ENCODE data around the gene PLEKHD1.

PLEKHD1 gene

DNA sequence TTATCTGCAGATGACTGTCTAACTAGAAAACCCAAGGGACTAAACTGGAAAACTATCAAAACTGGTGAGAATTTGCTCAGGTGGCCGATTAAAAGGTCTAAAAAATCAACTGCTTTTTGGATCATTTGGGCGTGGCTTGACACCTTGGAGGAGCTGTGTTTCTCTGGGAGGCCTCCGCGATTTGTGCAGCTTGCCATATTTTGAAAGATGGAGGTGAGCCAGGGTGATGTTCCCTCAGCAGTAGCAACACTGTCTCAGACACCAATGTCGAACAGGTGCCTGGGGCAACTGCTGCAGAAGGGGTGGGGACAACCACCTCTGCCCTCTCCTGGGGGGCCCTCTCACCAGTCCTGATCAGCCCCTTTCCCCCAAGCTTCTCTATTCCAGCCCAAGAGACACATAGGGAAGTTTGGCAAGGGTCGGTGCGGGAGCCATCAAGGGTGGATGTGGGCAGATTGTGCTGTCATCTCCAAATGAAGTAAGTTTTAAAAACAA lies 86.4 kb downstream of the PLEKHD1 start:
- Histone ChIP-seq H3K9me3 (ENCODE audit: control extremely low read depth in 1 of 5, control insufficient read depth in 4 of 5, insufficient read depth in 2 of 5, low read depth in 1 of 5, low read length in 4 of 5) (no peaks in the 10 kb centered on the region), H3K27ac (ENCODE audit: insufficient read depth in 1 of 2, low read depth in 1 of 2, low read length in 2 of 2, poor library complexity in 1 of 2, severe bottlenecking in 2 of 2) (no peak overlapping the region), H3K36me3 (ENCODE audit: control insufficient read depth in 4 of 4, insufficient read depth in 4 of 4, low read length in 3 of 4) (no peaks in the 10 kb centered on the region), H3K27me3 (replicated peaks in 2 of 5; ENCODE audit: control insufficient read depth in 4 of 5, insufficient read depth in 5 of 5, low read length in 4 of 5) (peaks cover 9 to 96% (median 44%) of the 10 kb centered on the region in 5 experiments), H3K4me1 (ENCODE audit: control extremely low read depth in 1 of 4, control insufficient read depth in 4 of 4, insufficient read depth in 4 of 4, low read length in 3 of 4) (peaks cover 0 to 35% (median 24%) of the 10 kb centered on the region in 4 experiments), H3K4me3 (ENCODE audit: control insufficient read depth in 1 of 7, extremely low read depth in 1 of 7, insufficient read depth in 4 of 7, low read depth in 2 of 7, low read length in 6 of 7) (no peak overlapping the region)
- ChIA-PET POLR2A (no interaction called here), CTCF (interaction anchor here (0.7 to 5.1 kb wide), 7 partner anchors 9 to 156 kb away, joined by 3 to 28 read pairs (median 3); no protein-coding TSS in a partner anchor)
- no peak for DNase-seq
- 92% methylated on average over 4 of the region's 7 CpGs for WGBS (ENCODE audit: insufficient coverage)

DNA sequence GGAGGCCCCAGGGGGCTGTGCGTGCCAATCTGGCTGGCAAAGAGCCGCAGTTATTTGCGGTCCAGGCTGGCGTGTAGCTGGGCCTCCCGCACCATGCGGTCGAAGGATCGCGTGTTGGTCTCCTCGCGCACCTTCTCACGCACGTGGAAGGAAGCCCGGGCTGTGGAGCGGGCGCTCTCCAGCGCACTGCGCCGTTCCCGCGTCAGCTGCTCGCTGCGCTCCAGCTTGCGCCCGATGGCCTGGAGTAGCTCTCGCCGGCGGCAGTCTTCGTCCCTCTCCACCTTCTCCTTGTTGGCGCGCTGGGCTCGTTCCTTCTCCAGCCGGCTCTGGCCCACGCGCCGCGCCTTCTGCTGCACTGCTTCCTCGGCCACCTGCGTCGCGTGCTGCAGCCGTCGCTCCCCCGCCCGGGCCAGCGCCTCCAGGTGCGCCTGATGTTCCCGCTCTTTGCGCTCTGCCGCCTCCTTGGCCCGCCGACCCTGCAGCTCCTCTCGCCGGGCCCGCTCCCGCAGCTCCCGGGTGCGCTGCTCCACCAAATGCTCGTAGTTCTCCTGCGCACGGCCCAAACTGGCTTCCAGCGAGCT lies 87.0 kb downstream of the PLEKHD1 start:
- Histone ChIP-seq H3K4me1 (ENCODE audit: control extremely low read depth in 1 of 4, control insufficient read depth in 4 of 4, insufficient read depth in 4 of 4, low read length in 3 of 4) (peaks cover 0 to 35% (median 24%) of the 10 kb centered on the region in 4 experiments), H3K36me3 (ENCODE audit: control insufficient read depth in 4 of 4, insufficient read depth in 4 of 4, low read length in 3 of 4) (no peaks in the 10 kb centered on the region), H3K4me3 (ENCODE audit: control insufficient read depth in 1 of 7, extremely low read depth in 1 of 7, insufficient read depth in 4 of 7, low read depth in 2 of 7, low read length in 6 of 7) (peak overlapping the region in 5 of 7 experiments; percentile 29 to 70 (median 62)), H3K27ac (ENCODE audit: insufficient read depth in 1 of 2, low read depth in 1 of 2, low read length in 2 of 2, poor library complexity in 1 of 2, severe bottlenecking in 2 of 2) (no peak overlapping the region), H3K27me3 (replicated peaks in 2 of 5; ENCODE audit: control insufficient read depth in 4 of 5, insufficient read depth in 5 of 5, low read length in 4 of 5) (peaks cover 4 to 98% (median 49%) of the 10 kb centered on the region in 5 experiments), H3K9me3 (ENCODE audit: control extremely low read depth in 1 of 5, control insufficient read depth in 4 of 5, insufficient read depth in 2 of 5, low read depth in 1 of 5, low read length in 4 of 5) (no peaks in the 10 kb centered on the region)
- CTCF ChIA-PET = interaction anchor here (1.2 to 5.1 kb wide), 8 partner anchors 8 to 155 kb away, joined by 3 to 28 read pairs (median 4); no protein-coding TSS in a partner anchor
- 19% methylated on average over 62 of the region's 62 CpGs for WGBS (ENCODE audit: insufficient coverage)
- peak in 2 of 3 donors; percentile 41 to 47 for DNase-seq
- POLR2A ChIA-PET = interaction anchor here (0.6 kb wide), 1 partner anchor 256 kb away, joined by 5 read pairs; no protein-coding TSS in a partner anchor

DNA sequence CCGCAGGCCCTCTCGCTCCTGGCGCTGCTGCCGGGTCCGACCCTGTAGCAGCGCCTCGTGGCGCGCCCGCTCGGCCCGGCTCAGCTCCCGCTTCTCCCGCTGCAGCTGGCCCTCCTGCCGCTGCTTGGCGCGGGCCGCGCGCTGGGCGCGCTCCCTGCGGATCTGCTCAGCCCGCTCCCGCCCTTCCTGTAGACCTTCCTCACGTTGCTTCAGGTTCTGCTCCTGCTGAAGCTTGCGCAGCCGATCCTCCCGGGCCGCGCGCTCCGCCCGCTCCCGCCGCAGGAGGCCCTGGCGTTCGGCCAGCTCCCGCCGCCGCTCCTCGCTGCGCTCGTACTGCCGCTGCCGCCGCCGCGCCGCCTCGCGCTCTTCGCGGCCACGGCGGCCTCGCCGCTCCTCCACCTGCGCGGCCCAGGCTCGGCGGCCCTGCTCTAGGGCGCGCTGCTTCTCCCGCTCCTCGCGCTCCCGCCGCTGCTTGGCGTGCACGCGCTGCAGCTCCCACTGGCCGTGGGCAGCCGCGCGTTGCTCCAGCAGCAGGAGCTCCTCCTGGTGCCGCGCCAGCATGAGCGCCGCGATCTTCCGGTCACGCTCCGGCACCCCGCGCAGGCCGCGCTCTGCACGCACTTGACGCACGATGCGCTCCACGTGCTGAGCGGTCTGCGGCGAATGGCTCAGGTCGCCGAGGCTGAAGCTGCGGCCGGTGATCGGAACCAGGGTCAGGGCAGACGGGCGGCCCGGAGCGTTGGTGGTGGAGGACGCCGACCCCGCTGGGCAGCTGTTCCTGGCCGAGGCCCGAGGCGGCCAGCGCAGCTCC lies 87.7 kb downstream of the PLEKHD1 start:
- no peaks in the 10 kb centered on the region for H3K36me3 ChIP-seq (ENCODE audit: control insufficient read depth in 4 of 4, insufficient read depth in 4 of 4, low read length in 3 of 4)
- CTCF ChIA-PET = interaction anchor here (1.0 to 5.1 kb wide), 11 partner anchors 10 to 155 kb away, joined by 3 to 28 read pairs (median 3); no protein-coding TSS in a partner anchor
- 10% methylated on average over 102 of the region's 112 CpGs for WGBS (ENCODE audit: insufficient coverage)
- peak overlapping the region in 6 of 7 experiments; percentile 29 to 70 (median 56) for H3K4me3 ChIP-seq (ENCODE audit: control insufficient read depth in 1 of 7, extremely low read depth in 1 of 7, insufficient read depth in 4 of 7, low read depth in 2 of 7, low read length in 6 of 7)
- POLR2A ChIA-PET = interaction anchor here (0.6 kb wide), 2 partner anchors 210 to 257 kb away, joined by 5 read pairs; no protein-coding TSS in a partner anchor
- peaks cover 0 to 35% (median 24%) of the 10 kb centered on the region in 4 experiments for H3K4me1 ChIP-seq (ENCODE audit: control extremely low read depth in 1 of 4, control insufficient read depth in 4 of 4, insufficient read depth in 4 of 4, low read length in 3 of 4)
- peaks cover 0 to 3% (median 0%) of the 10 kb centered on the region in 5 experiments for H3K9me3 ChIP-seq (ENCODE audit: control extremely low read depth in 1 of 5, control insufficient read depth in 4 of 5, insufficient read depth in 2 of 5, low read depth in 1 of 5, low read length in 4 of 5)
- H3K27me3 ChIP-seq (replicated peaks in 2 of 5; ENCODE audit: control insufficient read depth in 4 of 5, insufficient read depth in 5 of 5, low read length in 4 of 5) = peaks cover 4 to 98% (median 47%) of the 10 kb centered on the region in 5 experiments
- peak in 2 of 3 donors; percentile 51 to 62 for DNase-seq
- no peak overlapping the region for H3K27ac ChIP-seq (ENCODE audit: insufficient read depth in 1 of 2, low read depth in 1 of 2, low read length in 2 of 2, poor library complexity in 1 of 2, severe bottlenecking in 2 of 2)

DNA sequence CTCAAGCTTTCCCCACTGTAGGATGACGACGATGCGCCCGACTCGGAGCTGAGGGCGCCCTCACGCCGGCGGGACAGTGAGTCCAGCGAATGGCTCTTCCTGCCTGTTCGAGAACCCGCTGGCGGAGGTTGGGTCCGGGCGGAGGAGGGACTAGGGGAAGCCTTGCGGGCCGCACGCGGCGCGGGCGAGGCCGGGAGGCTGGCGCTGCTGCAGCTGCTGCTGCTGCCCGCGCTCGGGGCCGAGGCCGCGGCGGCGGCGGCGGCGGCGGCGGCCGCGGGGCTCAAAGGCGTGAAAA lies 88.3 kb downstream of the PLEKHD1 start:
- Histone ChIP-seq H3K36me3 (ENCODE audit: control insufficient read depth in 4 of 4, insufficient read depth in 4 of 4, low read length in 3 of 4) (no peaks in the 10 kb centered on the region), H3K4me3 (ENCODE audit: control insufficient read depth in 1 of 7, extremely low read depth in 1 of 7, insufficient read depth in 4 of 7, low read depth in 2 of 7, low read length in 6 of 7) (peak overlapping the region in 3 of 7 experiments; percentile 43 to 70 (median 62)), H3K4me1 (ENCODE audit: control extremely low read depth in 1 of 4, control insufficient read depth in 4 of 4, insufficient read depth in 4 of 4, low read length in 3 of 4) (peaks cover 0 to 35% (median 24%) of the 10 kb centered on the region in 4 experiments), H3K27ac (ENCODE audit: insufficient read depth in 1 of 2, low read depth in 1 of 2, low read length in 2 of 2, poor library complexity in 1 of 2, severe bottlenecking in 2 of 2) (no peak overlapping the region), H3K27me3 (replicated peaks in 2 of 5; ENCODE audit: control insufficient read depth in 4 of 5, insufficient read depth in 5 of 5, low read length in 4 of 5) (peaks cover 4 to 92% (median 43%) of the 10 kb centered on the region in 5 experiments), H3K9me3 (ENCODE audit: control extremely low read depth in 1 of 5, control insufficient read depth in 4 of 5, insufficient read depth in 2 of 5, low read depth in 1 of 5, low read length in 4 of 5) (peaks cover 0 to 3% (median 0%) of the 10 kb centered on the region in 5 experiments)
- WGBS (ENCODE audit: insufficient coverage) = 26% methylated on average over 30 of the region's 40 CpGs
- no peak for DNase-seq
- POLR2A ChIA-PET = interaction anchor here (0.6 kb wide), 1 partner anchor 210 kb away, joined by 5 read pairs; no protein-coding TSS in a partner anchor
- CTCF ChIA-PET = interaction anchor here (1.0 to 5.1 kb wide), 8 partner anchors 10 to 154 kb away, joined by 3 to 28 read pairs (median 4); no protein-coding TSS in a partner anchor

- Histone ChIP-seq H3K4me3 (ENCODE audit: control insufficient read depth in 1 of 7, extremely low read depth in 1 of 7, insufficient read depth in 4 of 7, low read depth in 2 of 7, low read length in 6 of 7) (peak overlapping the region in 3 of 7 experiments; percentile 11 to 43 (median 30)), H3K9me3 (ENCODE audit: control extremely low read depth in 1 of 5, control insufficient read depth in 4 of 5, insufficient read depth in 2 of 5, low read depth in 1 of 5, low read length in 4 of 5) (peaks cover 0 to 3% (median 0%) of the 10 kb centered on the region in 5 experiments), H3K36me3 (ENCODE audit: control insufficient read depth in 4 of 4, insufficient read depth in 4 of 4, low read length in 3 of 4) (no peaks in the 10 kb centered on the region), H3K4me1 (ENCODE audit: control extremely low read depth in 1 of 4, control insufficient read depth in 4 of 4, insufficient read depth in 4 of 4, low read length in 3 of 4) (peaks cover 0 to 35% (median 24%) of the 10 kb centered on the region in 4 experiments), H3K27ac (ENCODE audit: insufficient read depth in 1 of 2, low read depth in 1 of 2, low read length in 2 of 2, poor library complexity in 1 of 2, severe bottlenecking in 2 of 2) (no peak overlapping the region), H3K27me3 (replicated peaks in 2 of 5; ENCODE audit: control insufficient read depth in 4 of 5, insufficient read depth in 5 of 5, low read length in 4 of 5) (peaks cover 4 to 87% (median 39%) of the 10 kb centered on the region in 5 experiments)
- DNase-seq = peak; percentile 12 to 57 (median 47)
- ChIA-PET CTCF (interaction anchor here (1.1 to 5.1 kb wide), 9 partner anchors 11 to 211 kb away, joined by 3 to 28 read pairs (median 3); no protein-coding TSS in a partner anchor), POLR2A (no interaction called here)
- WGBS (ENCODE audit: insufficient coverage) = 18% methylated on average over 47 of the region's 51 CpGs
Observed at GRCh38 chr14:69573205-69573830, 88.8 kb downstream of the PLEKHD1 start.

GRCh38 chr14:69573831-69574262 lies 89.3 kb downstream of the PLEKHD1 start:
- Histone ChIP-seq H3K27ac (ENCODE audit: insufficient read depth in 1 of 2, low read depth in 1 of 2, low read length in 2 of 2, poor library complexity in 1 of 2, severe bottlenecking in 2 of 2) (no peak overlapping the region), H3K27me3 (replicated peaks in 2 of 5; ENCODE audit: control insufficient read depth in 4 of 5, insufficient read depth in 5 of 5, low read length in 4 of 5) (peaks cover 4 to 82% (median 36%) of the 10 kb centered on the region in 5 experiments), H3K36me3 (ENCODE audit: control insufficient read depth in 4 of 4, insufficient read depth in 4 of 4, low read length in 3 of 4) (no peaks in the 10 kb centered on the region), H3K4me3 (ENCODE audit: control insufficient read depth in 1 of 7, extremely low read depth in 1 of 7, insufficient read depth in 4 of 7, low read depth in 2 of 7, low read length in 6 of 7) (peak overlapping the region in 1 of 7 experiments; percentile 30), H3K9me3 (ENCODE audit: control extremely low read depth in 1 of 5, control insufficient read depth in 4 of 5, insufficient read depth in 2 of 5, low read depth in 1 of 5, low read length in 4 of 5) (peaks cover 0 to 3% (median 0%) of the 10 kb centered on the region in 5 experiments), H3K4me1 (ENCODE audit: control extremely low read depth in 1 of 4, control insufficient read depth in 4 of 4, insufficient read depth in 4 of 4, low read length in 3 of 4) (peaks cover 0 to 35% (median 24%) of the 10 kb centered on the region in 4 experiments)
- ChIA-PET CTCF (interaction anchor here (0.7 to 5.1 kb wide), 9 partner anchors 11 to 331 kb away, joined by 3 to 28 read pairs (median 4); no protein-coding TSS in a partner anchor), POLR2A (no interaction called here)
- WGBS (ENCODE audit: insufficient coverage) = 2% methylated on average over 14 of the region's 15 CpGs
- no peak for DNase-seq
